SK-N-MC (cell line): ENCODE measurements around the gene GOLT1B.

Experiments
- DNase-seq: peaks from one replicate; pipeline ENCODE4 v3.0.0-alpha.2; 2011; ENCODE audit warnings: low read depth, low spot score
- H3K27ac ChIP-seq: fragments of 200-600 bp; sonication (generic); 2 replicates; pipeline ENCODE4 v1.5.1; 2016; ENCODE audit warnings: mixed run types
- H3K36me3 ChIP-seq: fragments of 200-600 bp; sonication (generic); 2 replicates; pipeline ENCODE4 v1.6.1; 2017; ENCODE audit warnings: antibody characterized with exemption, low read length, mixed read lengths; ENCODE audit not compliant: insufficient read depth
- H3K4me3 ChIP-seq: fragments of 200-600 bp; sonication (generic); 2 replicates; pipeline ENCODE4 v1.5.1; 2016
- H3K9ac ChIP-seq: fragments of 200-600 bp; sonication (generic); 2 replicates; pipeline ENCODE4 v1.8.0; 2017; ENCODE audit warnings: mixed run types, mixed read lengths; ENCODE audit not compliant: insufficient read length
- H3K9me3 ChIP-seq: fragments of 200-600 bp; sonication (generic); 2 replicates; pipeline ENCODE4 v1.6.1; 2017; ENCODE audit warnings: low read depth, mild to moderate bottlenecking, antibody characterized with exemption, low read length, moderate library complexity, mixed read lengths
- EZH2 ChIP-seq: fragments of 200-600 bp; sonication (generic); IDR thresholded peaks from one replicate; pipeline ENCODE4 v1.6.1; 2017; ENCODE audit warnings: antibody characterized with exemption
- FOXP2 ChIP-seq: optimal IDR thresholded peaks from 2 replicates; pipeline ENCODE3; 2011; ENCODE audit warnings: mild to moderate bottlenecking, moderate library complexity; ENCODE audit not compliant: insufficient read depth; ENCODE audit errors: extremely low read length, control extremely low read depth
- POLR2AphosphoS5 ChIP-seq: IDR thresholded peaks from 2 replicates; pipeline ENCODE4 v1.6.1; 2012; ENCODE audit warnings: mild to moderate bottlenecking, low read depth, low read length, borderline replicate concordance

The GOLT1B gene

DNA sequence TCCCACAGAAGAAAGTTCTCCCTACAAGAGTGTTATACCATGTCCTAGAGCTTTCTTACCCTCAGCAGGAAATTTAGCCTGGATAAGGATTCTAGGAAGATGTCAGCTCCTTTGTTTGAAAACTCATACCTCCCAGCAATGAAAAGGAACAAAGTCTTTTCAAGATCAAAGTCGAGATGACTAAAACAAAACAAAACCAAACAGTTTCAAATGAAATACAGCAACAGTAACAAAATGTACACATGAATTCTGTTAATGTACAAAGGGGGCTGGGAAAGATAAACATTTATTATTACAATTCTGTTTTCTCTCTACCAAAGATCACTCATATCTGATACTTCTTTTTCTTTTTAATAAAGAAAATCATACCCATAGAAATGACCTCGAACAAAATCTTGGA, 61.3 kb downstream of the GOLT1B start:
- Histone ChIP-seq H3K27ac (no peak overlapping the region), H3K9ac (no peak overlapping the region), H3K9me3 (no peaks in the 10 kb centered on the region), H3K36me3 (no peaks in the 10 kb centered on the region), H3K4me3 (no peak overlapping the region)
- TF ChIP-seq FOXP2: no peak
- no peak for TF ChIP-seq EZH2
- TF ChIP-seq POLR2AphosphoS5: no peak
- DNase-seq: no peak

DNA sequence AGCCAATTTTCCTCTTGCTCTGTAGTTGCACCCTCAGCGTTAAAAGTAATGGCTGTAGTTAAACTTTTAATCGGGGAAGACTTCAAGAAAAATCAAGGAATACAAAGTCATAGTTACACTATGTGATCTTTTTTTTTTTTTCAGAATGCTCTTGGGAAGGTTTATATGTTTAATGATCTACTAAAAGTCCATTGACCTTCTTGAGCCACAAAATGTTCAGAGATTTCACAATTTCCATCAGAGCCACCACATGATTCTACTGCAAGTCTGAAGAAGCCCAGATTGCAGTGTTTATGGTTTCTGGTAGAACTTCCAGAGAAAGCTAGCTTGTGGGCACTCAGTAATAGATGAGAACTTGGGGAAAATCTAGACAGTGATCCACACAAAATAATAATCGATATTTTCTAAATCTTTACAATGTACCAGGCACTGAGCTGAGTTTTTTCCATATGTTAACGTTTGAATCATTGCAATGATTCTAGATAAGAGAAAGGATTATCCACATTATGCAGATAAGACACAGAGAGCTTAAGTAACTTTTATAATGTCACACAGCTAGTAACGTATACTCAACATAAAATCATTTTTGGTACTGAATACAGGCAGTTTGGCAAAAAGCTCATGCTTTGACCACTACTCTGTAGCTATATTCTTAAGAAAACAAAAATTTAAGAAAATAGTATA, 64.8 kb downstream of the GOLT1B start:
- Histone ChIP-seq H3K4me3 (no peak overlapping the region), H3K36me3 (no peaks in the 10 kb centered on the region), H3K9me3 (no peaks in the 10 kb centered on the region), H3K9ac (no peak overlapping the region), H3K27ac (no peak overlapping the region)
- TF ChIP-seq EZH2 (no peak), POLR2AphosphoS5 (no peak), FOXP2 (no peak)
- no peak for DNase-seq

GRCh38 chr12:21566907-21567394, 65.4 kb downstream of the GOLT1B start:
- Histone ChIP-seq H3K36me3 (no peaks in the 10 kb centered on the region), H3K9ac (no peak overlapping the region), H3K4me3 (no peak overlapping the region), H3K9me3 (no peaks in the 10 kb centered on the region), H3K27ac (no peak overlapping the region)
- no peak for DNase-seq
- TF ChIP-seq FOXP2 (no peak), EZH2 (no peak), POLR2AphosphoS5 (no peak)
